ENCODE results near the gene HOMER2.

DNA sequence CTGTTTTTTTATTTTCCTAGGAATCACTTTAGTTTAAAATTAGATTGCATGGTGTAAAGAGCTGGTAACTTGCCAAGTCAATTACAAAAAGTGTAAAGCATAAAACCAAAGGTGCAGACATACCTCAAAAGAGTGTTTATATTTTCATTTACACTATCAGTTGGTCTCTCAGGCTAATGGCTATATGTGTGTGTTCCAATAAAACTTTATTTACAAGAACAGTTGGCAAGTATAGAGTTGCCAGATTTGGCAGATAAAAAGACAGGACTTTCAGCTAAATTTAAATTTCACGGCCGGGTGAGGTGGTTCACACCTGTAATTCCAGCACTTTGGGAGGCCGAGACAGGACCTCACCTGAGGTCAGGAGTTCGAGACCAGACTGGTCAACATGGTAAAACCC lies 41.1 kb downstream of the HOMER2 start:
- TF ChIP-seq, protein P1, sequence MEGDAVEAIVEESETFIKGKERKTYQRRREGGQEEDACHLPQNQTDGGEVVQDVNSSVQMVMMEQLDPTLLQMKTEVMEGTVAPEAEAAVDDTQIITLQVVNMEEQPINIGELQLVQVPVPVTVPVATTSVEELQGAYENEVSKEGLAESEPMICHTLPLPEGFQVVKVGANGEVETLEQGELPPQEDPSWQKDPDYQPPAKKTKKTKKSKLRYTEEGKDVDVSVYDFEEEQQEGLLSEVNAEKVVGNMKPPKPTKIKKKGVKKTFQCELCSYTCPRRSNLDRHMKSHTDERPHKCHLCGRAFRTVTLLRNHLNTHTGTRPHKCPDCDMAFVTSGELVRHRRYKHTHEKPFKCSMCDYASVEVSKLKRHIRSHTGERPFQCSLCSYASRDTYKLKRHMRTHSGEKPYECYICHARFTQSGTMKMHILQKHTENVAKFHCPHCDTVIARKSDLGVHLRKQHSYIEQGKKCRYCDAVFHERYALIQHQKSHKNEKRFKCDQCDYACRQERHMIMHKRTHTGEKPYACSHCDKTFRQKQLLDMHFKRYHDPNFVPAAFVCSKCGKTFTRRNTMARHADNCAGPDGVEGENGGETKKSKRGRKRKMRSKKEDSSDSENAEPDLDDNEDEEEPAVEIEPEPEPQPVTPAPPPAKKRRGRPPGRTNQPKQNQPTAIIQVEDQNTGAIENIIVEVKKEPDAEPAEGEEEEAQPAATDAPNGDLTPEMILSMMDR (IDR thresholded peaks at IDR 0.05; ENCODE audit: low read depth, low read length) = no peak
- no peak for TF ChIP-seq EZH2phosphoT487 (IDR thresholded peaks at IDR 0.05; ENCODE audit: low read depth)
